ENCODE results near the gene METTL4.

METTL4 gene

DNA sequence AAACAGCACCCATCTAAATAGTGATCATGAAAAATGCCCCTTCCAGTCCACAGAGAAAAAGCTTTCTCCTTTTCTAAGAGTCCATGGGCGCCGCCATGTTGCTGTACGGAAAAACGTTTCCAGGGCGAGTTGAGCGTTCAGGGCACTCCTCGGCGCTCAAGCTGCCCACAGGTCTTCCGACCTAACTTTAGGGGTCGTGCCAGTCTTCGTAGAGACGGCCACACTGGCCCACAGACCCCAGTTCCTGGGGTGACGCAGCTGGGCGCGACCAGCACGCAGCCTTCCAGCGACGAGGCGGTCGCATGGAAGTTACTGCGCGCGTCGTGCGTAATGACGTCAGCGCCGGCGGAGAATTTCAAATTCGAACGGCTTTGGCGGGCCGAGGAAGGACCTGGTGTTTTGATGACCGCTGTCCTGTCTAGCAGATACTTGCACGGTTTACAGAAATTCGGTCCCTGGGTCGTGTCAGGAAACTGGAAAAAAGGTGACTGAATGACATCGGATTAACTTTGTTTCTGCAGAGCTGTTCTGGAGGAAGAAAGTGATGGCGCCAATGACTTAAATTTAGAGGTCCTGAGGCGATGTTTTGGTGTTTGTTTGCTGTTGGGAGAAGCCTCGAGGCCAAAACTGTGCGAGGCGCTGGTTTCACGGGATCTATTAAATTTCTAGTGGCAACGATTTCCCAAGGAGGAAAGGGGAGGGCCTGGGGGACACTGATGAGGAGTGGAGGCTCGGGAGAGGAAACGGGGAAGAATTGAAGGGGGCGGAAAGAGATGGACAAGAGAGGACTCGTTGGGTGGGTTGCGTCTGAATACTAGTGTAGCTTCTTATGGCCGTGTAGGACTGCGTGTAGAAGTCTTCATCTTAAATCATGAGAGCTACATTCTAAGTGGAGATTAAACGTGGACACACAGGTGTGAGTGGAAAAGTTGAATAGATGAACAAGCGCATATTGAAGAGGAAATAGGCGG, at the start of gene METTL4, which contains the start of gene NDC80:
Gene METTL4 (minus strand): TSS at position 306 of the 971 bp plus-strand sequence. CDS start 4,289 bp downstream, outside the sequence.
Gene NDC80 (plus strand): TSS at position 358 of the 971 bp plus-strand sequence. CDS start 1,429 bp downstream, outside the sequence.
- peak; percentile 79 for DNase-seq

DNA sequence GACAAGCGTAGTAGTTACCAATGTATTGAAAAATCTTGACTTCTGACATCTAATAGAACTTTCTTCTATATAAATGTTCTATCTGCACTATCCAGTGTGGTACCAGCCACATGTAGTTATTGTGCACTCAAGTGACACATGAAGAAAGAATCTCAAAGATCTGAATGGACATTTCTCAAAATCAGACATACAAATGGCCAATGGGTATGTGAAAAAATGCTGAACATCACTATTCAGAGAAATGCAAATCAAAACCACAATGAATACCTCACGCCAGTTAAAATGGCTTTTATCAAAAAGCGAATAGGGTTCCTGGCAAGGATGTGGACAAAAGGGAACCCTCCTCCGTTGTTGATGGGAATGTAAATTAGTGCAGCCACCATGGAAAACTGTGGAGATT, 46.7 kb upstream of the METTL4 start:
- DNase-seq: no peak

- DNase-seq: no peak
Observed at GRCh38 chr18:2617401-2617998, 46.2 kb upstream of the METTL4 start.

DNA sequence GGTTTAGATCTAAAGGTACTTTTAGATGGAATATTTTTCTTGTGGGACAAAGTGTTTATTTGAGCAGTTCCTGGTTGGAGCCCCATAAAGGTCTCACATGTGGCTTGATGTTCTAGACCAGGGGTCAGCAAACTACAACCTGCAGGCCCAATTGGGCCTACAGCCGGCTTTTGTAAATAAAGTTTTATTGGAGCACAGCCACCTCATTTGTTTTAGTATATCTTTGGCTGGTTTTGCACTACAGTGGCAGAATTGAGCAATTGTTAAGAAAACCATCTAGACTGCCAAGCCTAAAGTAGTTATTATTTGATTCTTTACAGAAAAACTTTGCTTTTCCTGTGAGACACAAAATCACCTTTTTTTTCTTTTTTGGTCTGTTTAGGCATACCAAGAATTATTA, 41.7 kb upstream of the METTL4 start:
- no peak for DNase-seq

GRCh38 chr18:2610549-2610948, 39.2 kb upstream of the METTL4 start:
- DNase-seq: no peak

DNA sequence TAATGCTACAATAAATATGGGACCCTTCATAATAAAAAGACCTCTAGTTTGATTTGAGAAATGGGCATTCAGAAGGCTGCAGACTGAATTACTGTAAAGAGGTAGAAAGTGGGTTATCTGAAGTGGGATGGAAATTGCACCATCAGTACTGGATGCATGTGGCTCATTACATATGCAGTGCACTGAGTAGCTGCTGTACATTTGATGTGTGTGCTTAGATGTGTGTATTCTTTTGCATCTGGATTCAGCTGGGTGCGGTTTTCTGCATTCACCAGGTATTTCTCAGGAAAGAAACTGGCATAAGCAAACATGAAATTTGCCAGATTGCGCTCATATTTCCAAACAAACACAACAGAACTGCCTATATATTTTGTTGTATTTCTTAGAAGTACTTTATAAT, 38.3 kb upstream of the METTL4 start:
- no peak for DNase-seq

DNA sequence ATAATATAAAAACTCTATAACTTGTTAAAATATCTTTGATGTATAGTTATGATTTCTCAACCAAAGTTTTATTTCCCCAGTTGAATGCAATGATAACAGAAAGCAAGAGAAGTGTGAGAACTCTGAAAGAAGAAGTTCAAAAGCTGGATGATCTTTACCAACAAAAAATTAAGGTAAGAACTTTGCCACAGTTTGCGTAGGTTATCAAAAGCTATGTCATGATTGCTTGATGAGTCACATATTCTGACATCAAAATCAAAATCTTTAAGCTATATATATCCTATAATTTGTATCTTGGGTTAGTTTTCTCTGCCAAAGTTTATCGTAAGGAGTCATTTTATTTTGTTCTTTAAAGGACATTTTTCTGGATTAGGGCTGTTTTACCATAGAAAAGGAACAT, 35.0 kb upstream of the METTL4 start:
- no peak for DNase-seq

GRCh38 chr18:2602844-2603243, 31.5 kb upstream of the METTL4 start:
- no peak for DNase-seq

DNA sequence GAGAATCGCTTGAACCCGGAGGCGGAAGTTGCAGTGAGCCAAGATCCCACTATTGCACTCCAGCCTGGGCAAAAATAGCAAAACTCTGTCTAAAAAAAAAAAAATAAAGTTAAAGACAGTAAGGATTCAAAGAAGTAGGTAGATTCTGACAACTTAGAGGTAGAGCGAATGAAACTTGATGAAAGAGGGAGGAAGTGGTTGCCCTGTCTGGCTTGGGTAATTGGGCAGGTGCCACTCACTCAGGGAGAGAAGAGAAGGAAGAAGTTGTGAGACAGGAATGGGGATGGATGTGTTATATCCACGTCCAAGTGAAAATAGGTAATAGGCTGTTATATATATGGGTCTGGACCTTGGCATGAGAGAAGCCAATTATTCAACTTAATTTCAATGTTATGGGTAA, 26.3 kb upstream of the METTL4 start:
- DNase-seq: no peak

GRCh38 chr18:2590303-2590702, 19.0 kb upstream of the METTL4 start:
- DNase-seq: no peak

DNA sequence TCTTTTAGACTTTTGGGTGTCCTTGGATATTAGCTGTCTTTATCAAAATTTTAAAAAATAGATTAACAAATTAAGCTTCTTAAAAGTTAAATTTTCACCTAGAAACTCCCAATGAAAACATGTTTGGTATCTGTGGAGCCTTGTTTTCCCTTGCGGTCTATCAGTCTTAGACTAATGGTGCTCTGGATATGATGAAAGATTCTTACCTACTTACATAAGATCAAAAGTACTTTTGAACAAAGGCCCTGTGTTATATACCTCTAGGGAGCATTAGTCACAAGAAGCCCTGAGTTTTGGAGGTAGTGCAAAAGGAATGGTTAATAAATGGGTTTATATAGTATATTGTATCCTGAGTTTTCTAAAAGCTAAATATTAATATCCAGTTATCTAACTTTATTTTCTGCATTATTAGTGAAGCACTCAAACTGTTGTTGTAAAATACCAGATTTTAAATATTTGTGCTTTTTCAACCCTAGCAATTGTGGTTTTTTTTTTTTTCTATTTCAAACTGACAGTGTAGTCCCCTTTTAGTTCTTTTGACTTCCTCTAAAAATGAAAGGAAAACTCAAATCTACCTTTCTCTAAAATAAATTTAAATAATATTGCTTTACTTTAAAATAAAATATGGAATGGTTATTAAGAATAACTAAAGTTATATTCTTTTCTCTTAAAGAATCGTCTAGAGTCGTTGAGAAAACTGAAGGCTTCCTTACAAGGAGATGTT, 18.2 kb upstream of the METTL4 start:
- no peak for DNase-seq

GRCh38 chr18:2588666-2589344, 17.5 kb upstream of the METTL4 start:
- no peak for DNase-seq

DNA sequence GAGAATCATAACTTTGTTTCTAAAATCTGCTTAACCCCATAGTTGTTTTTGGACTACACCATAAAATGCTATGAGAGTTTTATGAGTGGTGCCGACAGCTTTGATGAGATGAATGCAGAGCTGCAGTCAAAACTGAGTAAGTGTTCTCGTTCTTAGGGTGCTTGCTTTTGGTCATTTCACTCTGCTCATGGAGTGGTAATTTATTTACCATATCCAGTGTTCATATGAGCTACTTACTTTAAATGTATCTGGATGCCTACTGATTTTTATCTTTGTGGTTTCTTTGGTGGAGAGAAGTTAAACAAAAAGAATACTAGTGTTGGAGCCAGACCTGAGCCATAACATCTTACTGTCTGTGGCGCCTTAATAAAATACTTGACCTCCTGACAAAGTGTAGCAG, 16.5 kb upstream of the METTL4 start:
- no peak for DNase-seq

DNA sequence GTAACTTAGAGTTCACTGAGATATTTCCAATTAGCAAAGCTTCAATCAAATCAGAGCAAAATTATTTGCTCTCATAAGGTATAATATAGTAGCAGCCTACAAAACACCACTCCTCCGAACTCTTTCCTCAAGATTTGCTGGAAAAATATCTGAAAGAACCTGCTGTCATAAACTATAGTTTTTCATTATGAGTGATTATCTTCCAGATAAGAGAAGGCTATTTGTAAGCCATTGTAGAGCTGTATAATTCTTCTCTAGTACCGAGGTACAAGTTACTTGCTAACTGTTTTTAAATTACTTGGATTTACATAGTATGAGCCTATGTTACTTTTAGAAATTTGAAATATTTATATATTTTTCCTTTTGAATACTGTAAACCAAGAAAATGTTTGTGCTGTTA, 2.1 kb upstream of the METTL4 start:
- DNase-seq: no peak

GRCh38 chr18:2572892-2573291, 1.6 kb upstream of the METTL4 start:
- no peak for DNase-seq

DNA sequence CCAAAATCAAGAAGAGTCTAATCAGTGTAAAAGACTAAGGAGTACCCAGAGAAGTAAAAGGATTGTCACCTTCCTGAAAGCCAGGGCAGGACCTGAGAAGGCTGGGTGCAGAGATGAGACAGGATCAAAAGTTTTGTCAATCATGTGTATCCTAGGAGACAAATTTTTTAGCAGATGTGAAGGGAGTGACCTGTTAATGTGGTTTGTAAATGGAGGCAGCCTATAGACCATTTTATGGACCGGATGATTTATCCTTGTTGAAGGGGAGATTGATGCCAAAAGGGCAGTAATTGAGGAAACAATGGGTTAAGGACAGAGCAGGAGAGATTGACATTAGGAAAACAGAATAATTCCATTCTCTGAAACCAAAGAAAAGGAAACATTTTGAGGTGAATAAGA, 865 bp upstream of the METTL4 start:
- no peak for DNase-seq

GRCh38 chr18:2570772-2571199, 519 bp downstream of the METTL4 start:
- peak; percentile 56 for DNase-seq

GRCh38 chr18:2569338-2570207, 1.7 kb downstream of the METTL4 start:
- DNase-seq: no peak

DNA sequence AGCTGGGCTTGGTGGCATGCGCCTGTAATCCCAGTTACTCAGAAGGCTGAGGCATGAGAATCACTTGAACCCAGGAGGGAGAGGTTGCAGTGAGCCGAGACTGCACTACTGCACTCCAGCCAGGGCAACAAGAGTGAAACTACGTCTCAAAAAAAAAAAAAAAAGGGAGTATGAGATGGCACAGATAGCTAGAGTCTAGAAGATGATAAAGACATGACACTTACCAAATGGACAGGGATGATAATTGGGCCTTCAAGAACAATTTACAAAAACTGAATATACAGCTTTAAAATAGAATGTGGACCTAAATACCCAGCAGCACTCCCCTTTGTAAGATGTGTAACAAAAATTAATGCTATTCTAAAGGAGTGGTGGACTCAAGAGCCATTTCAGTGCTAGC, 2.7 kb downstream of the METTL4 start:
- DNase-seq: no peak

DNA sequence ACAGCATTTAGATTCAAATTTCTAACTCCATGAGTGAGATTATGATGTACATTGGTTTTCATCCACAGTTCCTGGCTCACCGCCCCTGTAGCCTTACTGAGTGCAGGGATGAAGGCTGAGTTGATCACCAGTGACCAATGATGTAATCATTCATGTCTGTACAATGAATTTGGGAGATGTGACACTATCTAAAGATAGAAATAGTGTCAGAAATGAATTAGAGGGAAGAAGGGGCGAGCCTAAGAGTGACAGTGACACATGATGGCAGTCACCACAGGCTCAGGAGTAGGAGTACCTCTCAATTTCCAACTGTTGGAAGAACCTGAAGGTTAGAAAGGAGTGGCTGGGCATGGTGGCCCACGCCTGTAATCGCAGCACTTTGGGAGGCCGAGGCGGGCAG, 3.2 kb downstream of the METTL4 start:
- DNase-seq: no peak

GRCh38 chr18:2564373-2564772, 6.9 kb downstream of the METTL4 start:
- DNase-seq: no peak

DNA sequence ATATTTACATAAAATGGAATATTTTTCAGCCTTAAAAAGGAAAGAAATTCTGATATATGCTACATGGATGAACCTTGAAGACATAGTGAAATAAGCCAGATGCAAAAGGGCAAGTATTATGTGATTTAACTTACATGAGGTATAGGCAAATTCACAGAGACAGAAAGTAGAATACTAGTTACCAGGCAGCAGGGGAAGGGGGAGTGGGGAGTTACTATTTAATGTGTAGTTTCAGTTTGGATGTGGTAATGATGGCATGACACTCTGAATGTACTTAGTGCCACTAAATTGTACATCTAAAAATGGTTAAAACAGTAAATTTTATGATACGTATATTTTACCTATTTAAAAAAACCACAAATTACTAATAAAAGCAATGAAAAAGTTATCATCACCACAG, 12.1 kb downstream of the METTL4 start:
- no peak for DNase-seq
